GM20431 (cell line): ENCODE measurements around the gene MAP7D3.
"Not testable (repeated sequence)": the region's sequence is repeated elsewhere in the genome, so short reads cannot be mapped to it uniquely, and the experiment has no call there.

Experiments used
- in situ Hi-C: fragments of 300-500 bp; cut with MseI, MboI; formaldehyde crosslinking; loops from one replicate; pipeline ENCODE4 v1.15.0; 2020; ENCODE audit warnings: low sequenced_read_pairs; ENCODE audit not compliant: unreplicated experiment

Gene MAP7D3

GRCh38 chrX:136255541-136255940 is 4.3 kb upstream of the MAP7D3 start:
- in situ Hi-C loops: no loop called here

GRCh38 chrX:136250191-136251040 is 784 bp downstream of the MAP7D3 start:
- in situ Hi-C loops: no loop called here

- in situ Hi-C loops: no loop called here
These were observed 5.0 kb downstream of the MAP7D3 start for GRCh38 chrX:136246201-136246600.

- in situ Hi-C loops: not testable (repeated sequence)
These were observed 13.4 kb downstream of the MAP7D3 start for GRCh38 chrX:136237849-136238248.

GRCh38 chrX:136237074-136237473 is 14.1 kb downstream of the MAP7D3 start:
- in situ Hi-C loops: no loop called here

- in situ Hi-C loops: no loop called here
These were observed 22.4 kb downstream of the MAP7D3 start for GRCh38 chrX:136228839-136229207.

- in situ Hi-C loops: no loop called here
These were observed 23.0 kb downstream of the MAP7D3 start for GRCh38 chrX:136227948-136228838.

GRCh38 chrX:136227074-136227473 is 24.1 kb downstream of the MAP7D3 start:
- in situ Hi-C loops: no loop called here

GRCh38 chrX:136221851-136222513 is 29.2 kb downstream of the MAP7D3 start:
- in situ Hi-C loops: no loop called here

- in situ Hi-C loops: no loop called here
These were observed 30.2 kb downstream of the MAP7D3 start for GRCh38 chrX:136220951-136221350.

- in situ Hi-C loops: no loop called here
These were observed 30.7 kb downstream of the MAP7D3 start for GRCh38 chrX:136220540-136220939.

- in situ Hi-C loops: no loop called here
These were observed 31.3 kb downstream of the MAP7D3 start for GRCh38 chrX:136219893-136220292.

- in situ Hi-C loops: no loop called here
These were observed 35.6 kb downstream of the MAP7D3 start for GRCh38 chrX:136215559-136215958.

GRCh38 chrX:136214551-136214950 is 36.6 kb downstream of the MAP7D3 start:
- in situ Hi-C loops: no loop called here

- in situ Hi-C loops: no loop called here
These were observed 38.6 kb downstream of the MAP7D3 start for GRCh38 chrX:136212557-136213111.

GRCh38 chrX:136211766-136212556 is 39.2 kb downstream of the MAP7D3 start:
- in situ Hi-C loops: no loop called here

GRCh38 chrX:136210806-136211205 is 40.4 kb downstream of the MAP7D3 start:
- in situ Hi-C loops: no loop called here

- in situ Hi-C loops: no loop called here
These were observed 41.0 kb downstream of the MAP7D3 start for GRCh38 chrX:136210243-136210642.

GRCh38 chrX:136209751-136210150 is 41.4 kb downstream of the MAP7D3 start:
- in situ Hi-C loops: no loop called here
